Vagina (tissue), 2 donors: ENCODE results near the gene VPS13C. TPM values are rescaled to one million over a fixed set of nuclear protein-coding genes. Genes with fewer than 3 reads are reported as not detected.

Source experiments
- DNase-seq, 2 donors: peaks; one replicate each; pipeline ENCODE4 v3.0.0-alpha.2; 2017; ENCODE audit errors: extremely low spot score in 2 of 2
- H3K27ac ChIP-seq: fragments of 200-600 bp; sonication (generic); one replicate; pipeline ENCODE4 v1.5.1; 2019
- H3K27me3 ChIP-seq: fragments of 200-600 bp; sonication (generic); one replicate; pipeline ENCODE4 v1.5.1; 2019
- H3K36me3 ChIP-seq, 2 donors: fragments of 200-600 bp; sonication (generic); one replicate each; pipeline ENCODE4 v1.5.1; 2017 to 2019
- H3K4me1 ChIP-seq: fragments of 200-600 bp; sonication (generic); one replicate; pipeline ENCODE4 v1.5.1; 2019
- H3K4me3 ChIP-seq, 2 donors: fragments of 200-600 bp; sonication (generic); 1 replicate in 1 of 2; 2 replicates in 1 of 2; pipeline ENCODE4 v1.5.1; 2016 to 2019
- H3K9me3 ChIP-seq: fragments of 200-600 bp; sonication (generic); one replicate; pipeline ENCODE4 v1.5.1; 2019
- POLR2A ChIP-seq, 2 donors: fragments of 450-650 bp; IDR thresholded peaks; one replicate each; pipeline ENCODE4 v1.6.1; 2017; ENCODE audit warnings: antibody characterized with exemption in 2 of 2, mild to moderate bottlenecking in 2 of 2, moderate library complexity in 2 of 2
- POLR2AphosphoS5 ChIP-seq, 2 donors: sonication (generic); formaldehyde crosslinking; IDR thresholded peaks; one replicate each; pipeline ENCODE4 v1.9.0; 2017; ENCODE audit warnings: antibody characterized with exemption in 2 of 2, mild to moderate bottlenecking in 2 of 2, low read depth in 1 of 2; ENCODE audit not compliant: insufficient read depth in 1 of 2
- intact Hi-C: fragments of 100-400 bp; cut with DNase I; formaldehyde crosslinking; loops from one replicate; pipeline ENCODE4 v1.15.1; 2023
- total RNA-seq: library from RNA; depleted of rRNA; stranded (reverse); fragments of >200 nt; gene quantifications from one replicate; pipeline ENCODE4 v1.2.3, GENCODE V29; 2016
- TF ChIP-seq, protein P1 (sequence below), 3 experiments: fragments of 450-650 bp in 2 of 3; fragments of 200-600 bp in 1 of 3; sonication (generic) in 1 of 3; IDR thresholded peaks; one replicate each; pipeline ENCODE4 v1.5.1; 2017 to 2019; ENCODE audit warnings: antibody characterized with exemption in 3 of 3, mild to moderate bottlenecking in 2 of 3, moderate library complexity in 2 of 3

VPS13C gene
- total RNA-seq, 1 donor from 2014 or later = 52.5 TPM

DNA sequence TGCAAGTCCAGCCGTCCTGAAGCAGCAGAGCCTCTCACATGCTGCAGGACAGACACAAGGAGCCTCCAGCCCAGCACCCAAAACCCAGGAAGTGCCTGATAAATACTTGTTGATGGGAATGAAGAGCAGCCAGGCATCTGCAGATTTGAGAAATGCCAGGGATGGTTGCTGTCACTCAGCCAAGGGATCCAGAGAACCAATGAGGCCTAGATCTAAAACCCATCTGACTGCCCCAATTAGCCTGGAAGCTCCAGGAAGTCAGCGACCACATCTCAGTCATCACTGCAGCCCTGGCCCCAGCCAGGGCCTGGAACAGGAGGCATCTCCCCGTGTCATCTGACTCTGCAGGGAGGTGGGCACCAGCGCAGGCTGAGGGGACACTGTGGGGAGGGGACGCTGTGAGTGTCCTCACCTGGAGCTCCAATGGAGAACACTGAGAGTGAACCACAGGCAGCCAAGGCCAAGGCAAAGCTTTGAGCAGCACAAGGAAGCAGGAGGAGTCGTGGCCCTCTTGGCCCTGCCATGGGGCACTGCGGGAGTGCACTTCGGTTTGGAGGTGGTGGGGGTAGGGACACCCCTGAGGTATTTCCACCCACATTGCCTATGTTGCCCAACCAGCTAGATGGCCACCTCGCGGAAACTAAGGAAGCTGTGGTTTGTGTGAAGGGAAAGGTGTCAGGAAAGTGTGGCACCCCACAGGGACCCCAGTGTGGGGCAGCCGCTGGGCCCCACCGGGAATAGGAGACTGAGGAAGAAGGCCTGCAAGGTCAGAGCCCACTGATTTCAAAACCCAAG, 229.5 kb downstream of the VPS13C start:
- H3K4me3 ChIP-seq = no peak overlapping the region
- no peaks in the 10 kb centered on the region for H3K9me3 ChIP-seq
- no peaks in the 10 kb centered on the region for H3K4me1 ChIP-seq
- H3K36me3 ChIP-seq = no peaks in the 10 kb centered on the region
- TF ChIP-seq POLR2AphosphoS5 (IDR thresholded peaks at IDR 0.05; ENCODE audit: insufficient read depth in 1 of 2, low read depth in 1 of 2) = no peak
- peak in 1 of 2 donors; percentile 77 for DNase-seq
- intact Hi-C loops = loop anchor here (10.0 kb wide), 1 partner anchor 1246 kb away; no protein-coding TSS in a partner anchor
- H3K27me3 ChIP-seq = no peaks in the 10 kb centered on the region
- no peak overlapping the region for H3K27ac ChIP-seq

- no peak overlapping the region for H3K27ac ChIP-seq
- intact Hi-C loops = no loop called here
- no peak for TF ChIP-seq POLR2A (IDR thresholded peaks at IDR 0.05)
- TF ChIP-seq, protein P1, sequence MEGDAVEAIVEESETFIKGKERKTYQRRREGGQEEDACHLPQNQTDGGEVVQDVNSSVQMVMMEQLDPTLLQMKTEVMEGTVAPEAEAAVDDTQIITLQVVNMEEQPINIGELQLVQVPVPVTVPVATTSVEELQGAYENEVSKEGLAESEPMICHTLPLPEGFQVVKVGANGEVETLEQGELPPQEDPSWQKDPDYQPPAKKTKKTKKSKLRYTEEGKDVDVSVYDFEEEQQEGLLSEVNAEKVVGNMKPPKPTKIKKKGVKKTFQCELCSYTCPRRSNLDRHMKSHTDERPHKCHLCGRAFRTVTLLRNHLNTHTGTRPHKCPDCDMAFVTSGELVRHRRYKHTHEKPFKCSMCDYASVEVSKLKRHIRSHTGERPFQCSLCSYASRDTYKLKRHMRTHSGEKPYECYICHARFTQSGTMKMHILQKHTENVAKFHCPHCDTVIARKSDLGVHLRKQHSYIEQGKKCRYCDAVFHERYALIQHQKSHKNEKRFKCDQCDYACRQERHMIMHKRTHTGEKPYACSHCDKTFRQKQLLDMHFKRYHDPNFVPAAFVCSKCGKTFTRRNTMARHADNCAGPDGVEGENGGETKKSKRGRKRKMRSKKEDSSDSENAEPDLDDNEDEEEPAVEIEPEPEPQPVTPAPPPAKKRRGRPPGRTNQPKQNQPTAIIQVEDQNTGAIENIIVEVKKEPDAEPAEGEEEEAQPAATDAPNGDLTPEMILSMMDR (IDR thresholded peaks at IDR 0.05) = no peak
- TF ChIP-seq POLR2AphosphoS5 (IDR thresholded peaks at IDR 0.05; ENCODE audit: insufficient read depth in 1 of 2, low read depth in 1 of 2) = no peak
Observed at GRCh38 chr15:61829514-61829889, 230.7 kb downstream of the VPS13C start.

DNA sequence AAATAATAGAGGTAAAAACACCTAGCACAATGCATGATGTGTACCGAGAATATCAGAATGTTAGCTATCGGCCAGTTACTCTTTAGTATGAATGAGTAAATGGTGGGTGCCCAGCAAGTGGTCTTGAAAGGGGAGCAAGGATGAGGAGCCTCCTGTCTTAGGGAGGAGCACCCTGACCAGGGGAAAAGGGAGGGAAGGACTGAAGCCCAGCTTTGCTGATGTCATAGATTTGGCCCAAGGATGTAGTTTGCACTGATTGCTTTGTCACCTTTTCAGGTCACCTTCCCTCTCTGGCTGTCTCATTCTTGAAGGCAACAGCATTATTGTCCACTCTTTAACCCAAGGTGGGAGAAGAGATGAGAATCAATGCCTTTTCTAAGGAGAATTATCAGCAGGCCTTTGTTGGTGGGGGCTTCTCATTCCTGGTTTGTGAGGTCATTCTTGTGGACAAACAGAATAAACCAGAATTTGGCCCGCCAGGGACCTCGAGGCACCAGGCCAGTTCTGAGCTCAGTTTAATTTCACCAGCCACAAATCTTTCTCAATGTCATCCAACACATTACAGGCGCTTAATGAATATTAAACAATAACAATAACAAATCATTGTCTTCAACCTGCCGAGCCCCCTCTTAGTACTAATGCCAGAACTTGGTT, 231.3 kb downstream of the VPS13C start:
- H3K27me3 ChIP-seq = no peaks in the 10 kb centered on the region
- H3K4me3 ChIP-seq = no peak overlapping the region
- no peak for TF ChIP-seq POLR2A (IDR thresholded peaks at IDR 0.05)
- TF ChIP-seq, protein P1 (IDR thresholded peaks at IDR 0.05) = no peak
- TF ChIP-seq POLR2AphosphoS5 (IDR thresholded peaks at IDR 0.05; ENCODE audit: insufficient read depth in 1 of 2, low read depth in 1 of 2) = no peak
- H3K27ac ChIP-seq = no peak overlapping the region
- H3K36me3 ChIP-seq = no peaks in the 10 kb centered on the region
- H3K9me3 ChIP-seq = no peaks in the 10 kb centered on the region
- H3K4me1 ChIP-seq = no peaks in the 10 kb centered on the region
- DNase-seq = peak in 1 of 2 donors; percentile 69
- intact Hi-C loops = no loop called here

More at GRCh38 chr15:61829514-61829889, 230.7 kb downstream of the VPS13C start:
- peak in 1 of 2 donors; percentile 75 for DNase-seq
- H3K36me3 ChIP-seq = no peaks in the 10 kb centered on the region
- no peaks in the 10 kb centered on the region for H3K9me3 ChIP-seq
- no peak overlapping the region for H3K4me3 ChIP-seq
- no peaks in the 10 kb centered on the region for H3K27me3 ChIP-seq
- H3K4me1 ChIP-seq = no peaks in the 10 kb centered on the region

DNA sequence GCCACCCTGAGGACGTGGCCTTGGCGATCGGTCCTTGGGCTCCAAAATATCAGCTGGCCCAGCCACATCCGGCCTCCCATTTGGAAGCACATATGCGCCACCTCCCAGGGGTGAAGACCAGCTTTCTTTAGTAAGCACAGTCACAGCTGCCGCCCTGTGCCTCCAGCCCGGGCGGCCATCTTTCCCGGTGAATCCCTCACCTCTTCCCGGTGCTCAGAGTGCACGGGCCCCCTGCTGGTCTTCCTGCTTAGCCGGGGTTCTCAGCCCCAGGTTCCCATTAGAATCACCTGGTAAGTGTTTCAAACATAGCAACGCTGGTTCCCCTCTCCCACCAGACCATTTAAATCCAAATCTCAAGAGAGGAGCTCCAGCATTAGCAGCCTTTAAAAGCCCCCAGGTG, 232.2 kb downstream of the VPS13C start:
- TF ChIP-seq POLR2A (IDR thresholded peaks at IDR 0.05) (no peak), POLR2AphosphoS5 (IDR thresholded peaks at IDR 0.05; ENCODE audit: insufficient read depth in 1 of 2, low read depth in 1 of 2) (no peak)
- TF ChIP-seq, protein P1 (IDR thresholded peaks at IDR 0.05) = no peak

GRCh38 chr15:61827131-61827530, 233.1 kb downstream of the VPS13C start:
- intact Hi-C loops = no loop called here
- peak in 1 of 2 donors; percentile 49 for DNase-seq

More for the DNA sequence above, 232.2 kb downstream of the VPS13C start:
- intact Hi-C loops = no loop called here
- no peaks in the 10 kb centered on the region for H3K4me1 ChIP-seq
- H3K27ac ChIP-seq = no peak overlapping the region
- H3K27me3 ChIP-seq = no peaks in the 10 kb centered on the region
- no peak overlapping the region for H3K4me3 ChIP-seq
- no peaks in the 10 kb centered on the region for H3K36me3 ChIP-seq
- DNase-seq = peak in 1 of 2 donors; percentile 44
- no peaks in the 10 kb centered on the region for H3K9me3 ChIP-seq

More at GRCh38 chr15:61827131-61827530, 233.1 kb downstream of the VPS13C start:
- no peak overlapping the region for H3K27ac ChIP-seq
- H3K4me3 ChIP-seq = no peak overlapping the region
- H3K27me3 ChIP-seq = no peaks in the 10 kb centered on the region
- no peak for TF ChIP-seq POLR2AphosphoS5 (IDR thresholded peaks at IDR 0.05; ENCODE audit: insufficient read depth in 1 of 2, low read depth in 1 of 2)
- TF ChIP-seq, protein P1 (IDR thresholded peaks at IDR 0.05) = no peak
- TF ChIP-seq POLR2A (IDR thresholded peaks at IDR 0.05) = no peak
- H3K9me3 ChIP-seq = no peaks in the 10 kb centered on the region
- no peaks in the 10 kb centered on the region for H3K36me3 ChIP-seq
- H3K4me1 ChIP-seq = no peaks in the 10 kb centered on the region
